B cell (primary cell): ENCODE measurements around the gene SLIT3. TPM values are rescaled to one million over a fixed set of nuclear protein-coding genes. Genes with fewer than 3 reads are reported as not detected.

ENCODE experiments used
- ATAC-seq: fragments of 200-7000 bp; cut with Tn5 transposase; one replicate; pipeline ENCODE4 v1.10.0; 2021; ENCODE audit warnings: low read depth, mild to moderate bottlenecking, moderate number of reproducible peaks, moderate library complexity
- CTCF ChIA-PET: fragments of 350-600 bp; sonication (Branson Sonifier 250); formaldehyde crosslinking; loops from one replicate; lab custom pipeline; 2021; ENCODE audit warnings: antibody characterized with exemption, inconsistent platforms; lab: Charles Lee
- POLR2A ChIA-PET: fragments of 350-600 bp; sonication (Branson Sonifier 250); formaldehyde crosslinking; loops from one replicate; lab custom pipeline; 2021; ENCODE audit warnings: antibody characterized with exemption; lab: Charles Lee
- DNase-seq: peaks from one replicate; pipeline ENCODE4 v3.0.0; 2013
- H2AFZ ChIP-seq: 2 replicates; pipeline ENCODE4 v1.6.1; 2012; ENCODE audit warnings: mild to moderate bottlenecking, low read depth, low read length; ENCODE audit not compliant: insufficient read depth, poor library complexity, severe bottlenecking
- H3K27ac ChIP-seq, 2 donors: 1 replicate in 1 of 2; 2 replicates in 1 of 2; pipeline ENCODE4 v1.5.1; 2012 to 2013; ENCODE audit warnings: low read length in 2 of 2, mild to moderate bottlenecking in 2 of 2, moderate library complexity in 1 of 2
- H3K27me3 ChIP-seq, 4 experiments: fragments of 200-600 bp in 1 of 4; sonication (generic) in 1 of 4; replicated peaks in 1 of 4; 1 replicate in 2 of 4; 2 replicates in 2 of 4; pipeline versions ENCODE4 v1.6.1 to v1.7.0; 2013 to 2016; ENCODE audit warnings: low read length in 3 of 4, mild to moderate bottlenecking in 2 of 4, mixed read lengths in 1 of 4, moderate library complexity in 1 of 4; ENCODE audit not compliant: insufficient read depth in 4 of 4, control insufficient read depth in 3 of 4; ENCODE audit errors: control extremely low read depth in 1 of 4
- H3K36me3 ChIP-seq, 2 experiments: replicated peaks in 1 of 2; 1 replicate in 1 of 2; 2 replicates in 1 of 2; pipeline versions ENCODE4 v1.6.1 to v1.7.1; 2013; ENCODE audit warnings: low read length in 1 of 2; ENCODE audit not compliant: insufficient read depth in 2 of 2, control insufficient read depth in 1 of 2; ENCODE audit errors: control extremely low read depth in 1 of 2, extremely low read depth in 1 of 2
- H3K4me1 ChIP-seq, 2 donors: fragments of 200-600 bp in 1 of 2; sonication (generic) in 1 of 2; 1 replicate in 1 of 2; 2 replicates in 1 of 2; pipeline versions ENCODE4 v1.5.1 to v1.6.1; 2013 to 2017; ENCODE audit warnings: low read length in 2 of 2; ENCODE audit not compliant: control insufficient read depth in 2 of 2, insufficient read depth in 2 of 2
- H3K4me2 ChIP-seq: replicated peaks from 2 replicates; pipeline ENCODE3; 2012; ENCODE audit warnings: mild to moderate bottlenecking, low read depth, low read length; ENCODE audit not compliant: poor library complexity, severe bottlenecking
- H3K4me3 ChIP-seq, 5 experiments: fragments of 200-600 bp in 1 of 5; sonication (generic) in 1 of 5; 1 replicate in 3 of 5; 2 replicates in 2 of 5; pipeline versions ENCODE4 v1.5.1 to v1.7.0; 2011 to 2016; ENCODE audit warnings: low read length in 4 of 5, mild to moderate bottlenecking in 4 of 5, low read depth in 2 of 5, control low read depth in 1 of 5, moderate library complexity in 1 of 5; ENCODE audit not compliant: insufficient read depth in 1 of 5; ENCODE audit errors: control extremely low read depth in 1 of 5, extremely low read depth in 1 of 5
- H3K79me2 ChIP-seq: fragments of 200-600 bp; sonication (generic); one replicate; pipeline ENCODE4 v1.6.0; 2016; ENCODE audit warnings: low read length; ENCODE audit not compliant: control insufficient read depth, insufficient read depth
- H3K9ac ChIP-seq: fragments of 200-600 bp; sonication (generic); 2 replicates; pipeline ENCODE4 v1.6.1; 2017; ENCODE audit warnings: mild to moderate bottlenecking, low read length, moderate library complexity
- H3K9me3 ChIP-seq, 3 donors: one replicate each; pipeline versions ENCODE4 v1.6.1 to v1.7.1; 2013; ENCODE audit warnings: low read length in 2 of 3; ENCODE audit not compliant: control insufficient read depth in 2 of 3, insufficient read depth in 1 of 3; ENCODE audit errors: control extremely low read depth in 1 of 3
- H4K20me1 ChIP-seq: 2 replicates; pipeline ENCODE4 v1.6.0; 2012; ENCODE audit warnings: mild to moderate bottlenecking, low read length; ENCODE audit not compliant: insufficient read depth, control insufficient read depth, poor library complexity, severe bottlenecking
- H3K27ac Mint-ChIP-seq: one replicate; pipeline ENCODE4 v1.8.0; 2021; ENCODE audit warnings: mixed read lengths
- H3K27me3 Mint-ChIP-seq: one replicate; pipeline ENCODE4 v1.8.0; 2021; ENCODE audit warnings: mixed read lengths
- H3K4me1 Mint-ChIP-seq: one replicate; pipeline ENCODE4 v1.8.0; 2021; ENCODE audit warnings: mixed read lengths
- H3K4me3 Mint-ChIP-seq: one replicate; pipeline ENCODE4 v1.8.0; 2021; ENCODE audit warnings: mixed read lengths
- H3K9me3 Mint-ChIP-seq: one replicate; pipeline ENCODE4 v1.8.0; 2022; ENCODE audit warnings: mixed read lengths; ENCODE audit not compliant: insufficient read depth
- CTCF ChIP-seq: fragments of 200-600 bp; IDR thresholded peaks from one replicate; pipeline ENCODE4 v1.8.0; 2022; ENCODE audit warnings: antibody characterized with exemption, mild to moderate bottlenecking
- EZH2 ChIP-seq: IDR thresholded peaks from 2 replicates; pipeline ENCODE4 v1.6.1; 2012; ENCODE audit warnings: borderline replicate concordance, low read depth, mild to moderate bottlenecking, moderate library complexity, low read length; ENCODE audit not compliant: insufficient read depth, poor library complexity, severe bottlenecking
- WGBS: methylation state at CpG from one replicate; pipeline ENCODE4 v1.1.5; 2013; ENCODE audit warnings: missing lambda C conversion rate; ENCODE audit not compliant: insufficient coverage; 5-methylcytosine and 5-hydroxymethylcytosine counted together
- intact Hi-C: fragments of 100-400 bp; cut with micrococcal nuclease; formaldehyde crosslinking; loops from one replicate; pipeline ENCODE4 v1.10.0; 2022
- polyA plus RNA-seq: library from polyadenylated mRNA; depleted of rRNA; stranded (reverse); fragments of >200 nt; gene quantifications from 2 replicates; pipeline ENCODE4 v1.2.3, GENCODE V29; 2012
- total RNA-seq, 2 donors: library from RNA; stranded (reverse); fragments of 120-200 nt in 1 of 2; gene quantifications; 1 replicate in 1 of 2; 2 replicates in 1 of 2; pipeline versions ENCODE4 v1.2.3 to v1.2.4, GENCODE V29; 2013 to 2022

The SLIT3 gene
- total and polyA plus RNA-seq, 2 donors (not counting 1 experiment from before 2014, with no cell fraction given): not detected

GRCh38 chr5:169080448-169080911, 220.5 kb downstream of the SLIT3 start:
- Histone ChIP-seq H4K20me1 (no peaks in the 10 kb centered on the region), H3K27me3 (no peaks in the 10 kb centered on the region), H3K27ac (no peak overlapping the region), H2AFZ (no peak overlapping the region), H3K4me2 (no peak overlapping the region), H3K9me3 (no peaks in the 10 kb centered on the region), H3K4me3 (no peak overlapping the region), H3K9ac (no peak overlapping the region), H3K36me3 (no peaks in the 10 kb centered on the region), H3K4me1 (no peaks in the 10 kb centered on the region), H3K79me2 (no peaks in the 10 kb centered on the region)
- intact Hi-C loops: no loop called here
- no peak overlapping the region for H3K27ac Mint-ChIP-seq
- H3K4me3 Mint-ChIP-seq: no peak overlapping the region
- WGBS: 90% methylated on average over 4 of the region's 6 CpGs
- H3K9me3 Mint-ChIP-seq: no peaks in the 10 kb centered on the region
- ChIA-PET POLR2A (no interaction called here), CTCF (no interaction called here)
- no peaks in the 10 kb centered on the region for H3K4me1 Mint-ChIP-seq
- DNase-seq (no peak), ATAC-seq (no peak)
- peaks cover 14% of the 10 kb centered on the region for H3K27me3 Mint-ChIP-seq
- TF ChIP-seq EZH2: no peak
- no peak for TF ChIP-seq CTCF

GRCh38 chr5:169079697-169080096, 221.2 kb downstream of the SLIT3 start:
- DNase-seq (no peak), ATAC-seq (no peak)
- Mint-ChIP-seq H3K27ac (no peak overlapping the region), H3K4me1 (no peaks in the 10 kb centered on the region), H3K9me3 (no peaks in the 10 kb centered on the region), H3K4me3 (no peak overlapping the region), H3K27me3 (peaks cover 12% of the 10 kb centered on the region)
- 100% methylated on average over 1 of the region's 2 CpGs for WGBS
- ChIA-PET POLR2A (no interaction called here), CTCF (no interaction called here)
- H3K4me1 ChIP-seq: no peaks in the 10 kb centered on the region
- no peaks in the 10 kb centered on the region for H3K27me3 ChIP-seq
- no peak overlapping the region for H3K9ac ChIP-seq
- no peak overlapping the region for H3K27ac ChIP-seq
- H3K4me2 ChIP-seq: no peak overlapping the region
- no peaks in the 10 kb centered on the region for H3K36me3 ChIP-seq
- no peak overlapping the region for H2AFZ ChIP-seq
- H3K9me3 ChIP-seq: no peaks in the 10 kb centered on the region
- H4K20me1 ChIP-seq: no peaks in the 10 kb centered on the region
- TF ChIP-seq CTCF (no peak), EZH2 (no peak)
- intact Hi-C loops: no loop called here
- H3K4me3 ChIP-seq: no peak overlapping the region
- no peaks in the 10 kb centered on the region for H3K79me2 ChIP-seq
